DMS153 treated with DMSO at 0.1 percent for 48 hours (cell line): Measurements from ENCODE around the gene SGMS2.

Experiments used
- DNase-seq: peaks from one replicate; lab custom pipeline; 2025; ENCODE audit not compliant: unreplicated experiment; lab: John Stamatoyannopoulos, UW

The SGMS2 gene

GRCh38 chr4:107824350-107825071, at the start of gene SGMS2:
TSS of gene SGMS2 (plus strand) at chr4:107824932. CDS start at chr4:107895554, 70,622 bp downstream.
- DNase-seq: peak; percentile 12

GRCh38 chr4:107777890-107778289, 46.8 kb upstream of the SGMS2 start:
- no peak for DNase-seq

- DNase-seq: no peak
Measured at GRCh38 chr4:107778784-107779530, 45.8 kb upstream of the SGMS2 start.

- no peak for DNase-seq
Measured at GRCh38 chr4:107780665-107781064, 44.1 kb upstream of the SGMS2 start.

GRCh38 chr4:107791902-107792301, 32.8 kb upstream of the SGMS2 start:
- no peak for DNase-seq

- DNase-seq: no peak
Measured at GRCh38 chr4:107792711-107793110, 32.0 kb upstream of the SGMS2 start.

GRCh38 chr4:107793996-107794395, 30.7 kb upstream of the SGMS2 start:
- DNase-seq: no peak

- DNase-seq: no peak
Measured at GRCh38 chr4:107799669-107800450, 24.9 kb upstream of the SGMS2 start.

- no peak for DNase-seq
Measured at GRCh38 chr4:107800706-107801105, 24.0 kb upstream of the SGMS2 start.

GRCh38 chr4:107801766-107802211, 22.9 kb upstream of the SGMS2 start:
- peak; percentile 34 for DNase-seq

- DNase-seq: no peak
Measured at GRCh38 chr4:107804956-107805355, 19.8 kb upstream of the SGMS2 start.

- DNase-seq: no peak
Measured at GRCh38 chr4:107806196-107806595, 18.5 kb upstream of the SGMS2 start.

- no peak for DNase-seq
Measured at GRCh38 chr4:107808572-107808971, 16.2 kb upstream of the SGMS2 start.

- DNase-seq: no peak
Measured at GRCh38 chr4:107809210-107809609, 15.5 kb upstream of the SGMS2 start.

GRCh38 chr4:107814758-107815157, 10.0 kb upstream of the SGMS2 start:
- no peak for DNase-seq

GRCh38 chr4:107815158-107815557, 9.6 kb upstream of the SGMS2 start:
- DNase-seq: no peak

- no peak for DNase-seq
Measured at GRCh38 chr4:107818301-107818910, 6.3 kb upstream of the SGMS2 start.

- DNase-seq: no peak
Measured at GRCh38 chr4:107823870-107824349, 822 bp upstream of the SGMS2 start.

- DNase-seq: no peak
Measured at GRCh38 chr4:107825072-107825824, 516 bp downstream of the SGMS2 start.

GRCh38 chr4:107826421-107826980, 1.8 kb downstream of the SGMS2 start:
- peak; percentile 38 for DNase-seq
